HG03064 (cell line): ENCODE measurements around the gene DIP2A.
"Not testable (repeated sequence)": the region's sequence is repeated elsewhere in the genome, so short reads cannot be mapped to it uniquely, and the experiment has no call there.

ENCODE experiments used
- ATAC-seq: cut with Tn5 transposase; IDR thresholded peaks from one replicate; pipeline ENCODE4 v1.9.1; 2021; ENCODE audit warnings: low read depth; ENCODE audit not compliant: unreplicated experiment

Gene DIP2A

GRCh38 chr21:46579394-46579793, 120.7 kb downstream of the DIP2A start:
- ATAC-seq: not testable (repeated sequence)

GRCh38 chr21:46581780-46582307, 123.2 kb downstream of the DIP2A start:
- ATAC-seq: no peak

- no peak for ATAC-seq
These were observed 126.7 kb downstream of the DIP2A start for GRCh38 chr21:46585191-46585953.

GRCh38 chr21:46594276-46594675, 135.6 kb downstream of the DIP2A start:
- ATAC-seq: no peak

GRCh38 chr21:46596201-46596600, 137.5 kb downstream of the DIP2A start:
- no peak for ATAC-seq

- no peak for ATAC-seq
These were observed 138.3 kb downstream of the DIP2A start for GRCh38 chr21:46597031-46597430.

- ATAC-seq: no peak
These were observed 139.2 kb downstream of the DIP2A start for GRCh38 chr21:46597896-46598343.

- ATAC-seq: no peak
These were observed 140.2 kb downstream of the DIP2A start for GRCh38 chr21:46598581-46599572.

- ATAC-seq: no peak
These were observed 141.6 kb downstream of the DIP2A start for GRCh38 chr21:46600305-46600704.

- no peak for ATAC-seq
These were observed 142.3 kb downstream of the DIP2A start for GRCh38 chr21:46600978-46601377.

GRCh38 chr21:46603228-46603627, 144.5 kb downstream of the DIP2A start:
- ATAC-seq: no peak

- no peak for ATAC-seq
These were observed 145.8 kb downstream of the DIP2A start for GRCh38 chr21:46604329-46604974.

GRCh38 chr21:46604975-46605766, 146.5 kb downstream of the DIP2A start, which contains the start of gene S100B:
S100B (minus strand) TSS chr21:46605082; CDS start chr21:46602415, 2,667 bp downstream.
- no peak for ATAC-seq

- peak; percentile 66 for ATAC-seq
These were observed 147.2 kb downstream of the DIP2A start for GRCh38 chr21:46605767-46606426.

- no peak for ATAC-seq
These were observed 147.7 kb downstream of the DIP2A start for GRCh38 chr21:46606427-46606813.

GRCh38 chr21:46607636-46608035, 148.9 kb downstream of the DIP2A start:
- ATAC-seq: no peak

- no peak for ATAC-seq
These were observed 150.0 kb downstream of the DIP2A start for GRCh38 chr21:46608672-46609111.

- no peak for ATAC-seq
These were observed 151.5 kb downstream of the DIP2A start for GRCh38 chr21:46610018-46610701.

GRCh38 chr21:46613391-46613790, 154.7 kb downstream of the DIP2A start:
- ATAC-seq: no peak
